B cell (primary cell): ENCODE data around the gene OR5C1. TPM values are rescaled to one million over a fixed set of nuclear protein-coding genes. Genes with fewer than 3 reads are reported as not detected.

ENCODE experiments used
- ATAC-seq: fragments of 200-7000 bp; cut with Tn5 transposase; one replicate; pipeline ENCODE4 v1.10.0; 2021; ENCODE audit warnings: low read depth, mild to moderate bottlenecking, moderate number of reproducible peaks, moderate library complexity
- CTCF ChIA-PET: fragments of 350-600 bp; sonication (Branson Sonifier 250); formaldehyde crosslinking; loops from one replicate; lab custom pipeline; 2021; ENCODE audit warnings: antibody characterized with exemption, inconsistent platforms; lab: Charles Lee
- POLR2A ChIA-PET: fragments of 350-600 bp; sonication (Branson Sonifier 250); formaldehyde crosslinking; loops from one replicate; lab custom pipeline; 2021; ENCODE audit warnings: antibody characterized with exemption; lab: Charles Lee
- DNase-seq: peaks from one replicate; pipeline ENCODE4 v3.0.0; 2013
- H2AFZ ChIP-seq: 2 replicates; pipeline ENCODE4 v1.6.1; 2012; ENCODE audit warnings: mild to moderate bottlenecking, low read depth, low read length; ENCODE audit not compliant: insufficient read depth, poor library complexity, severe bottlenecking
- H3K27ac ChIP-seq, 2 donors: 1 replicate in 1 of 2; 2 replicates in 1 of 2; pipeline ENCODE4 v1.5.1; 2012 to 2013; ENCODE audit warnings: low read length in 2 of 2, mild to moderate bottlenecking in 2 of 2, moderate library complexity in 1 of 2
- H3K27me3 ChIP-seq, 4 experiments: fragments of 200-600 bp in 1 of 4; sonication (generic) in 1 of 4; replicated peaks in 1 of 4; 1 replicate in 2 of 4; 2 replicates in 2 of 4; pipeline versions ENCODE4 v1.6.1 to v1.7.0; 2013 to 2016; ENCODE audit warnings: low read length in 3 of 4, mild to moderate bottlenecking in 2 of 4, mixed read lengths in 1 of 4, moderate library complexity in 1 of 4; ENCODE audit not compliant: insufficient read depth in 4 of 4, control insufficient read depth in 3 of 4; ENCODE audit errors: control extremely low read depth in 1 of 4
- H3K36me3 ChIP-seq, 2 experiments: replicated peaks in 1 of 2; 1 replicate in 1 of 2; 2 replicates in 1 of 2; pipeline versions ENCODE4 v1.6.1 to v1.7.1; 2013; ENCODE audit warnings: low read length in 1 of 2; ENCODE audit not compliant: insufficient read depth in 2 of 2, control insufficient read depth in 1 of 2; ENCODE audit errors: control extremely low read depth in 1 of 2, extremely low read depth in 1 of 2
- H3K4me1 ChIP-seq, 2 donors: fragments of 200-600 bp in 1 of 2; sonication (generic) in 1 of 2; 1 replicate in 1 of 2; 2 replicates in 1 of 2; pipeline versions ENCODE4 v1.5.1 to v1.6.1; 2013 to 2017; ENCODE audit warnings: low read length in 2 of 2; ENCODE audit not compliant: control insufficient read depth in 2 of 2, insufficient read depth in 2 of 2
- H3K4me2 ChIP-seq: replicated peaks from 2 replicates; pipeline ENCODE3; 2012; ENCODE audit warnings: mild to moderate bottlenecking, low read depth, low read length; ENCODE audit not compliant: poor library complexity, severe bottlenecking
- H3K4me3 ChIP-seq, 5 experiments: fragments of 200-600 bp in 1 of 5; sonication (generic) in 1 of 5; 1 replicate in 3 of 5; 2 replicates in 2 of 5; pipeline versions ENCODE4 v1.5.1 to v1.7.0; 2011 to 2016; ENCODE audit warnings: low read length in 4 of 5, mild to moderate bottlenecking in 4 of 5, low read depth in 2 of 5, control low read depth in 1 of 5, moderate library complexity in 1 of 5; ENCODE audit not compliant: insufficient read depth in 1 of 5; ENCODE audit errors: control extremely low read depth in 1 of 5, extremely low read depth in 1 of 5
- H3K79me2 ChIP-seq: fragments of 200-600 bp; sonication (generic); one replicate; pipeline ENCODE4 v1.6.0; 2016; ENCODE audit warnings: low read length; ENCODE audit not compliant: control insufficient read depth, insufficient read depth
- H3K9ac ChIP-seq: fragments of 200-600 bp; sonication (generic); 2 replicates; pipeline ENCODE4 v1.6.1; 2017; ENCODE audit warnings: mild to moderate bottlenecking, low read length, moderate library complexity
- H3K9me3 ChIP-seq, 3 donors: one replicate each; pipeline versions ENCODE4 v1.6.1 to v1.7.1; 2013; ENCODE audit warnings: low read length in 2 of 3; ENCODE audit not compliant: control insufficient read depth in 2 of 3, insufficient read depth in 1 of 3; ENCODE audit errors: control extremely low read depth in 1 of 3
- H4K20me1 ChIP-seq: 2 replicates; pipeline ENCODE4 v1.6.0; 2012; ENCODE audit warnings: mild to moderate bottlenecking, low read length; ENCODE audit not compliant: insufficient read depth, control insufficient read depth, poor library complexity, severe bottlenecking
- H3K27ac Mint-ChIP-seq: one replicate; pipeline ENCODE4 v1.8.0; 2021; ENCODE audit warnings: mixed read lengths
- H3K27me3 Mint-ChIP-seq: one replicate; pipeline ENCODE4 v1.8.0; 2021; ENCODE audit warnings: mixed read lengths
- H3K4me1 Mint-ChIP-seq: one replicate; pipeline ENCODE4 v1.8.0; 2021; ENCODE audit warnings: mixed read lengths
- H3K4me3 Mint-ChIP-seq: one replicate; pipeline ENCODE4 v1.8.0; 2021; ENCODE audit warnings: mixed read lengths
- H3K9me3 Mint-ChIP-seq: one replicate; pipeline ENCODE4 v1.8.0; 2022; ENCODE audit warnings: mixed read lengths; ENCODE audit not compliant: insufficient read depth
- CTCF ChIP-seq: fragments of 200-600 bp; IDR thresholded peaks from one replicate; pipeline ENCODE4 v1.8.0; 2022; ENCODE audit warnings: antibody characterized with exemption, mild to moderate bottlenecking
- EZH2 ChIP-seq: IDR thresholded peaks from 2 replicates; pipeline ENCODE4 v1.6.1; 2012; ENCODE audit warnings: borderline replicate concordance, low read depth, mild to moderate bottlenecking, moderate library complexity, low read length; ENCODE audit not compliant: insufficient read depth, poor library complexity, severe bottlenecking
- WGBS: methylation state at CpG from one replicate; pipeline ENCODE4 v1.1.5; 2013; ENCODE audit warnings: missing lambda C conversion rate; ENCODE audit not compliant: insufficient coverage; 5-methylcytosine and 5-hydroxymethylcytosine counted together
- intact Hi-C: fragments of 100-400 bp; cut with micrococcal nuclease; formaldehyde crosslinking; loops from one replicate; pipeline ENCODE4 v1.10.0; 2022
- polyA plus RNA-seq: library from polyadenylated mRNA; depleted of rRNA; stranded (reverse); fragments of >200 nt; gene quantifications from 2 replicates; pipeline ENCODE4 v1.2.3, GENCODE V29; 2012
- total RNA-seq, 2 donors: library from RNA; stranded (reverse); fragments of 120-200 nt in 1 of 2; gene quantifications; 1 replicate in 1 of 2; 2 replicates in 1 of 2; pipeline versions ENCODE4 v1.2.3 to v1.2.4, GENCODE V29; 2013 to 2022

OR5C1 gene
- total and polyA plus RNA-seq, 2 donors (not counting 1 experiment from before 2014, with no cell fraction given), result not detected

- H3K4me1 Mint-ChIP-seq, result no peaks in the 10 kb centered on the region
- POLR2A ChIA-PET, result no interaction called here
- no peak overlapping the region for H3K4me3 ChIP-seq
- no CpG with 5 or more reads among the region's 3 CpGs for WGBS
- H3K4me1 ChIP-seq, result no peaks in the 10 kb centered on the region
- no peak for TF ChIP-seq EZH2
- no peak for TF ChIP-seq CTCF
- H4K20me1 ChIP-seq, result no peaks in the 10 kb centered on the region
- no peaks in the 10 kb centered on the region for H3K27me3 Mint-ChIP-seq
- no peaks in the 10 kb centered on the region for H3K9me3 Mint-ChIP-seq
- no peaks in the 10 kb centered on the region for H3K36me3 ChIP-seq
- H3K9me3 ChIP-seq, result no peaks in the 10 kb centered on the region
- H3K27ac ChIP-seq, result no peak overlapping the region
- CTCF ChIA-PET, result no interaction called here
- no peaks in the 10 kb centered on the region for H3K79me2 ChIP-seq
- intact Hi-C loops, result no loop called here
- H3K27ac Mint-ChIP-seq, result no peak overlapping the region
- H3K9ac ChIP-seq, result no peak overlapping the region
- H3K27me3 ChIP-seq, result peaks cover 0 to 3% (median 0%) of the 10 kb centered on the region in 4 experiments
- ATAC-seq (no peak), DNase-seq (no peak)
- H3K4me3 Mint-ChIP-seq, result no peak overlapping the region
- no peak overlapping the region for H2AFZ ChIP-seq
- H3K4me2 ChIP-seq, result no peak overlapping the region
Observed at GRCh38 chr9:122781671-122782070, 7.1 kb upstream of the OR5C1 start.

GRCh38 chr9:122785269-122785668, 3.5 kb upstream of the OR5C1 start:
- TF ChIP-seq CTCF (no peak), EZH2 (no peak)
- Histone ChIP-seq H3K4me2 (no peak overlapping the region), H3K27ac (no peak overlapping the region), H3K27me3 (no peaks in the 10 kb centered on the region), H3K36me3 (no peaks in the 10 kb centered on the region), H2AFZ (no peak overlapping the region), H3K9me3 (no peaks in the 10 kb centered on the region), H3K4me1 (no peaks in the 10 kb centered on the region), H3K4me3 (no peak overlapping the region), H3K79me2 (no peaks in the 10 kb centered on the region), H3K9ac (no peak overlapping the region), H4K20me1 (no peaks in the 10 kb centered on the region)
- ChIA-PET POLR2A (no interaction called here), CTCF (no interaction called here)
- Mint-ChIP-seq H3K27me3 (no peaks in the 10 kb centered on the region), H3K4me3 (no peak overlapping the region), H3K4me1 (no peaks in the 10 kb centered on the region), H3K27ac (no peak overlapping the region), H3K9me3 (no peaks in the 10 kb centered on the region)
- DNase-seq, result no peak
- intact Hi-C loops, result no loop called here
- no peak for ATAC-seq
